Measurements from ENCODE around the gene HTRA3. TPM values are rescaled to one million over a fixed set of nuclear protein-coding genes. Genes with fewer than 3 reads are reported as not detected.

HTRA3 gene
- total and polyA plus RNA-seq, 2 experiments from 2014 or later, result 3.2 to 5.2 TPM

DNA sequence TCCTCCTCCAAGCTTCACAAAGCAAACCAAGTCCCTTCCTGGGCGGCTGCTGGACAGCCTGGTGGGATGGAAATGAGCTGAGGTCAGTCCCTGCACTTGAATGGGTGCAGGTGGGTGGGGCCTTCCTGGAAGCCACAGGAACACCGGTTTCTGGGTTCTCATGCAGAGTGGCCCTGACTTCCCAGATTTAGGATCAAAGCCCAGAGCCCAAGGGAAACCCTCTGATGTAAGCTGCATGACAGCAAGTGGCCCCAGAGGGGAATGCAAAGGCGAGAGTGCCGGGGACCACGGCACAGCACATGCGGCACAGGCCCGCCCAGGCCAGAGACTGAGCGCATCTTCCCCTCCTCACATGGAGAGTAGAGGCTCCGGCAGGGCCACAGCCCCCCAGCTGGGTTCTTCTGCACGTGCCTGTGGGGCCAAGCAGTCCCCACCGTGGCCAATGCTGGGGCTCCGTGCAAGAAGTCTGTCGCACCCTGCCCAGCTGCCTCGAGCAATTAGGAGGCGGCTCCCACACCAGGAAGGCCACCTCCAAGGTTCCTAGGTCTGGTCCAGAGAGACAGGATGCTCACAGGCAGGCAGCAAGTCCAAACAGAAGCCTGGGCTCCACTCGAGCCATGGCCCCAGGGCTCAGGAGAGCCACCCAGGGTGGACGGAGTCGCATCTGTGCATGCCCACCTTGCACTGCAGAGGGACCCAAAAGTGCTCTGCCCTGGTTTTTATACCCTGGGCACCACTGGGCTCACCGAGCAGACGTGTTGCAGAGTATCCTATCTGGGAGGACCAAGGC lies 83.0 kb downstream of the HTRA3 start:
- no peaks in the 10 kb centered on the region for H4K20me1 ChIP-seq (ENCODE audit: insufficient read depth)
- 73 to 75% methylated on average over 20 of the region's 20 CpGs for whole genome bisulfite sequencing, 2 experiments (ENCODE audit: low coverage in 1 of 2, low lambda C conversion rate in 2 of 2, missing lambda C conversion rate in 2 of 2)
- DNase-seq, result no peak
- H3K9me2 ChIP-seq (ENCODE audit: insufficient read depth), result no peaks in the 10 kb centered on the region
- no peaks in the 10 kb centered on the region for H3K9me3 ChIP-seq (ENCODE audit: low read depth)
- H3K9ac ChIP-seq, result no peak overlapping the region
- H3K4me3 ChIP-seq, result no peak overlapping the region
- H3K36me3 ChIP-seq (ENCODE audit: low read depth), result no peaks in the 10 kb centered on the region
- H3F3A ChIP-seq (ENCODE audit: insufficient read depth), result no peaks in the 10 kb centered on the region
- peaks cover 10% of the 10 kb centered on the region for H3K4me1 ChIP-seq (ENCODE audit: insufficient read depth)
- no peaks in the 10 kb centered on the region for H3K79me2 ChIP-seq (ENCODE audit: insufficient read depth)
- in situ Hi-C loops (cut with MboI), result no loop called here
- no peak overlapping the region for H3K27ac ChIP-seq
- H3K4me2 ChIP-seq (ENCODE audit: unreplicated experiment), result no peak overlapping the region
- no peak overlapping the region for H2AFZ ChIP-seq
- TF ChIP-seq EZH2 (IDR thresholded peaks at IDR 0.05; ENCODE audit: insufficient read depth, poor library complexity, severe bottlenecking) (no peak), EZH2phosphoT487 (IDR thresholded peaks at IDR 0.05; ENCODE audit: insufficient read depth, low read depth) (no peak)
- peaks cover 23% of the 10 kb centered on the region for H3K27me3 ChIP-seq (replicated peaks; ENCODE audit: insufficient read depth)

DNA sequence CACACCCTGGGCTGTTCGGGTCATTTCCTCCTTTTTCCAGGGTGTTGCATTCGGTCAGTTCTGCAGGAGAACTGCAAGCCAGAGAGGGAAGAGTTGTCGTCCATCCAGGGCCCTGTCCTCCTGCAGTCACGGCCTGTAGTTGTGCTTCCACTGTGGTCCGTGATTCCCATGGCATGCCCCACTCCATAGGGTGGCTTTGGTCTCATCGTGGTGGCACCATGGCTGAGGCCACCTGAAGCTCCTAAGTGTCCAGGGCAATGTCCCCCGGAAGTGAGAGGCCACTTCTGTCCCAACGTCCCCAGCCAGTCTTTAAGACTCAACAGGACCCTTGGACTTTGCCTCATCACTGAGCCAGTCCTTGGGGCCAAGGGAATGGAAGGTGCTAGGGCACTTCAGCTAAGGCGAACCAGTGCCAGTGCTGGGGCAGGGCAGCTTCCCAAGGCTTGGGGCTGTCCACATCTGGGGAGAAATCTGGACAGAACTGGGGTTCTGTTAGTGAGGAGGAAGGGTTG lies 83.7 kb downstream of the HTRA3 start:
- Histone ChIP-seq H3K4me3 (no peak overlapping the region), H3F3A (ENCODE audit: insufficient read depth) (no peaks in the 10 kb centered on the region)

DNA sequence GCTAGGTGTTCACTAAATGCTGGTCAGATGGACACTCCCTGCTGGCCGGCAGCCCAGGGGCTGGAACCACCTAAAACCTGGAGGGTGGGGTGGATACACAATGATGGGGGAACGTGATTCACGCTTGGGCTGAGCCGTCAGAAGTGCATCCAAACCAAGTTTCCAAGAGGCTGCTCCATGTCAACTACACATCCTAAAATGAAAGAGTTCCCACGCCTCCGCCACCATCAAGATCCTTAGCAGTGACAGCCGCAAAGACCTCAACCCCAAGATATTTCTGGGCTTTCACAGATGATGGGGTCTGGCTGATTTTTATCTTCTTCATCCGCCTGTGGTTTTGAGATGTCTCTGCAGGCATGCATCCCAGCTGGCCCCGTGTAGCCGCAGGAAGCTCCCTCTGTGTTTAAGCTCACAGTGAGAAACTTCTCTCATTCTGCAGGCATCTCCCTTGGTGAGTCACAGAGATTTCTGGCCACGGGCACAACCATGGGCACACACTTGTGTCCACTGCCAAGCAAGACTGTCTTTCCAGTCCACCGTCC lies 84.4 kb downstream of the HTRA3 start:
- Histone ChIP-seq H3K9me2 (ENCODE audit: insufficient read depth) (no peaks in the 10 kb centered on the region), H3K4me1 (ENCODE audit: insufficient read depth) (peaks cover 10% of the 10 kb centered on the region), H3K9ac (no peak overlapping the region), H3K79me2 (ENCODE audit: insufficient read depth) (no peaks in the 10 kb centered on the region), H3K9me3 (ENCODE audit: low read depth) (no peaks in the 10 kb centered on the region), H4K20me1 (ENCODE audit: insufficient read depth) (no peaks in the 10 kb centered on the region), H3K4me2 (ENCODE audit: unreplicated experiment) (no peak overlapping the region), H3K36me3 (ENCODE audit: low read depth) (no peaks in the 10 kb centered on the region), H3K27ac (no peak overlapping the region), H3K27me3 (replicated peaks; ENCODE audit: insufficient read depth) (peaks cover 25% of the 10 kb centered on the region), H3K4me3 (no peak overlapping the region), H3F3A (ENCODE audit: insufficient read depth) (no peaks in the 10 kb centered on the region), H2AFZ (no peak overlapping the region)
- no peak for TF ChIP-seq EZH2phosphoT487 (IDR thresholded peaks at IDR 0.05; ENCODE audit: insufficient read depth, low read depth)
- TF ChIP-seq EZH2 (IDR thresholded peaks at IDR 0.05; ENCODE audit: insufficient read depth, poor library complexity, severe bottlenecking), result no peak
- WGBS, 2 experiments (ENCODE audit: low coverage in 1 of 2, low lambda C conversion rate in 2 of 2, missing lambda C conversion rate in 2 of 2), result 61 to 74% methylated on average over 12 of the region's 12 CpGs
- in situ Hi-C loops (cut with MboI), result no loop called here
- peak; percentile 68 for DNase-seq

More for the DNA sequence above, 83.7 kb downstream of the HTRA3 start:
- Histone ChIP-seq H3K4me2 (ENCODE audit: unreplicated experiment) (no peak overlapping the region), H3K27ac (no peak overlapping the region), H3K36me3 (ENCODE audit: low read depth) (no peaks in the 10 kb centered on the region), H3K9me2 (ENCODE audit: insufficient read depth) (no peaks in the 10 kb centered on the region), H4K20me1 (ENCODE audit: insufficient read depth) (no peaks in the 10 kb centered on the region), H3K9ac (no peak overlapping the region), H3K4me1 (ENCODE audit: insufficient read depth) (peaks cover 10% of the 10 kb centered on the region), H3K9me3 (ENCODE audit: low read depth) (no peaks in the 10 kb centered on the region), H3K79me2 (ENCODE audit: insufficient read depth) (no peaks in the 10 kb centered on the region), H2AFZ (no peak overlapping the region), H3K27me3 (replicated peaks; ENCODE audit: insufficient read depth) (peaks cover 25% of the 10 kb centered on the region)
- WGBS, 2 experiments (ENCODE audit: low coverage in 1 of 2, low lambda C conversion rate in 2 of 2, missing lambda C conversion rate in 2 of 2), result 72 to 77% methylated on average over 9 of the region's 9 CpGs
- TF ChIP-seq EZH2 (IDR thresholded peaks at IDR 0.05; ENCODE audit: insufficient read depth, poor library complexity, severe bottlenecking), result no peak
- no peak for TF ChIP-seq EZH2phosphoT487 (IDR thresholded peaks at IDR 0.05; ENCODE audit: insufficient read depth, low read depth)
- in situ Hi-C loops (cut with MboI), result no loop called here
- no peak for DNase-seq

DNA sequence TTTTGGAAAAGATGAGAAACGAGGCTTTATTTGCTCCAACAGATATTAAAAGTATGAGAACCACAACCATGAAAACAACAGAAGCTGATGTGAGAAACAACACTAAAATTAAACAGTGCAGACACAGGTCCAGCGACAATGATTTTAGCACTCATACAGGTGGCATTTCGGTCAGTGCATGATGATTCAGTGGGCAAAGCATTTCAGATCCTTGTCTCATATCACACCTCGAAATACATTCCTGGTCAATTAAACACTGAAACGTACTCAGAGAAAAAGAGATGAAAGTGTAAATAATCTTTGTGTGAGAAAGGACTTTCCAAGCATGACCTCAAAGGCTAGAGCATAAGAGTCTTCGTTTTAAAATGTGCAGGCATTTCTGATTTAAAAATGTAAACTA lies 85.8 kb downstream of the HTRA3 start:
- Histone ChIP-seq H3K27me3 (replicated peaks; ENCODE audit: insufficient read depth) (peaks cover 20% of the 10 kb centered on the region), H2AFZ (no peak overlapping the region), H3K9me2 (ENCODE audit: insufficient read depth) (no peaks in the 10 kb centered on the region), H3K4me2 (ENCODE audit: unreplicated experiment) (no peak overlapping the region), H3F3A (ENCODE audit: insufficient read depth) (no peaks in the 10 kb centered on the region), H3K4me1 (ENCODE audit: insufficient read depth) (peaks cover 10% of the 10 kb centered on the region), H4K20me1 (ENCODE audit: insufficient read depth) (no peaks in the 10 kb centered on the region), H3K9me3 (ENCODE audit: low read depth) (no peaks in the 10 kb centered on the region), H3K36me3 (ENCODE audit: low read depth) (no peaks in the 10 kb centered on the region), H3K79me2 (ENCODE audit: insufficient read depth) (no peaks in the 10 kb centered on the region), H3K27ac (no peak overlapping the region), H3K9ac (no peak overlapping the region), H3K4me3 (no peak overlapping the region)
- TF ChIP-seq EZH2phosphoT487 (IDR thresholded peaks at IDR 0.05; ENCODE audit: insufficient read depth, low read depth) (no peak), EZH2 (IDR thresholded peaks at IDR 0.05; ENCODE audit: insufficient read depth, poor library complexity, severe bottlenecking) (no peak)
- no peak for DNase-seq
- WGBS, 2 experiments (ENCODE audit: low coverage in 1 of 2, low lambda C conversion rate in 2 of 2, missing lambda C conversion rate in 2 of 2), result 55 to 62% methylated on average over 6 of the region's 6 CpGs
- in situ Hi-C loops (cut with MboI), result no loop called here

Measured in GM23248 (cell line).